Jurkat, Clone E6-1 (cell line): ENCODE measurements around the gene CCL13.

Source experiments
- DNase-seq: peaks from one replicate; pipeline ENCODE4 v3.0.0-alpha.2; 2011; ENCODE audit warnings: low read depth, low spot score
- H3K4me3 ChIP-seq: 2 replicates; pipeline ENCODE4 v1.5.1; 2011; ENCODE audit warnings: mild to moderate bottlenecking, low read length, control low read depth, moderate library complexity

The CCL13 gene

DNA sequence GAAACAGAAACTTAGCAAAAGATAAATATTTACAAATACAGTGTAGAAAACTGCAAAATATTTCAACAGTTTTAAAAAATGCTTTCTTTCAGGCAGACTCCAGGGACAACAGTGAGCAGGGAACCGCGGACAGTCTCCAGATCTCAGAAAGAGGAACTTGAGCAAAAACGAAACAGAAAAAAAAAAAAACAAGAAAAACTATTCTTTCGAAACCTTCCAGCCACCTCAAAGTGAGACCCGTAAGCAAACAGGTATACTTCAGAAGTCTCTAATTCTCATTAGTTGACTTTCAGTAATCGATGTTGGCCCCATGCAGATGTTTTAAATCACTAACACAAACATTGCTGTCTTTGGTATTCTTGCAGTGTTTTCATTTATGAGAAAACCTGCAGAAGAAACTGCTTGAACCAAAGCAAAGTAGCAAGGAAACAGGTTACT, 22.4 kb downstream of the CCL13 start:
- no peak overlapping the region for H3K4me3 ChIP-seq
- DNase-seq = no peak

DNA sequence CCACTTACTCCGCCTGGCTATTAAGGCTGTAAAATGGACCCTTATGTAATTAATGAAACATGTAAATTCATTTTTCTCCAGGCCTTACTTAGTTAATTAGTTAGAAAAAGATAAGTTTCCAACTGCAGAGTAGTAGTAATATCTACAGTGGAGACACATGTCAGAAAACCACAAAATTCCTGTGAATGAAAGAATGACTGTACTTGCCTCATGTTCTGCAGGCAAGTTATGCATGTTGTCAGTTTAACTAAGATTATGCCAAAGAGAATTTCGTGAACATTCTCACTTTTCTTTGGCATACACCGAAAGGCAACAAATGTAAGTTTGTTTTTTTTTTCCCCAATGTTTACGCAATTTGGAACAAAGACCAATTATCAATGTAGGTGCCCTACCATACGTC, 23.6 kb downstream of the CCL13 start:
- H3K4me3 ChIP-seq = no peak overlapping the region
- DNase-seq = no peak

DNA sequence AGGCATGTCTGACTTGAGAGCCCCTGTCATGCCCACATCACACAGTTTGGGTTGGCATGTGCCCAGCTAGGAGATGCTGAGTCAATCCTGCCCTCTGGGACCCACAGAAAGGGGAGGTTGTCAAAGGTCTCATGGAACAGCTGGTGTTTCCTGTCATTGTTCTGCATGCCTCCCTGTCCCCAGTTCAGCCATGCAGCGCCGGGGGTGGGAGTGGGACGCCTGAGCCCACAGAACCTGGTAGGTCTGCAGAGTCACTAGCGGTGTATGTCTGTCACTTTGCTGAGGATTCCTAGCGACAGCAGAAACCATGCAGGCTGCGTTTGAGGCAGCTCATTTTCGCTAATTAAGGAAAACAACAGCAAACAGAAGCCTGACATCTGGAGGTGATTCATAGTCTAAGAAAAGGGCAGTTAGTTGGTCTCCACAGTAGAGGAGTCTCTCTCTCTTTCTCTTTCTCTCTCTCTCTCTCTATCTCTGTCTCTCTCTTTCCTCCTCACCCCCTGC, 26.4 kb downstream of the CCL13 start:
- peak overlapping the region; percentile 15; the same call in 1 of the 2 replicates for H3K4me3 ChIP-seq
- peak; percentile 90 for DNase-seq

DNA sequence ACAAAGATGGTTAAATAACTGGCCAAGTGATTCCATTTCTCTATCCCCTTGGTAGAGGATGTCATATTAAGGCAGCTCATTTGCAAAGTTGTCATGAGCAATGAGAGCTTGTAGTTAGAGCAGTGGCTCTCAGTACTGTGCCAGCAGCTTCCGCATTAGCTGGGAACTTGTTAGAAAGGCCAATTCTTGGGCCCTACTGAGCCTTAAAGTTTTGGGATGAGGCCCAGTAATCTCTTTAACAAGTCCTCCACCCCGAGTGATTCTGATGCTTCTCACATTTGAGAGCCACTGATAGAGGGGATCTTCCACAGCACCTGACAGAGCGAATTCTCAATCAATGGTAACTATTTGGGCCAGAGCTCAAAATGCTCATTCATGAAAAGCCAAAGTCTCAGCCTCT, 26.9 kb downstream of the CCL13 start:
- DNase-seq = no peak
- H3K4me3 ChIP-seq = no peak overlapping the region

DNA sequence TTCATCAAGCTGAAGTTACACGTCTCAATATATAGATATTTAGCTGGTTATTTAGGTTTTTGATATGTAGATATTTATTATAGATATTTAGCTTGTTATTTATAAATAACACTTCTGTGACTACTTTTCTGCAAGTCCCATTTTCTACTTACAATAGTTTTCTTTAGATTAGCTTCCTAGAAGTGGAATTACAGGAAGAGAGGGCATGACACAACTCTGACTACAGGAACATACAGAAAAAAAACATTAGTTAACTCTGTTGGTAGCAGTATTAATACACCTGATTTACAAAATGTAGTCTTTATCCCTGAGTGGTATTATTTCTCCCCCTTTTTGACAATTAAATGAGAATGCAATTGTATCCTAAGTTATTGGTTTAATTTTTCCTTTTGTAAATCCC, 28.0 kb downstream of the CCL13 start:
- H3K4me3 ChIP-seq = no peak overlapping the region
- DNase-seq = no peak

DNA sequence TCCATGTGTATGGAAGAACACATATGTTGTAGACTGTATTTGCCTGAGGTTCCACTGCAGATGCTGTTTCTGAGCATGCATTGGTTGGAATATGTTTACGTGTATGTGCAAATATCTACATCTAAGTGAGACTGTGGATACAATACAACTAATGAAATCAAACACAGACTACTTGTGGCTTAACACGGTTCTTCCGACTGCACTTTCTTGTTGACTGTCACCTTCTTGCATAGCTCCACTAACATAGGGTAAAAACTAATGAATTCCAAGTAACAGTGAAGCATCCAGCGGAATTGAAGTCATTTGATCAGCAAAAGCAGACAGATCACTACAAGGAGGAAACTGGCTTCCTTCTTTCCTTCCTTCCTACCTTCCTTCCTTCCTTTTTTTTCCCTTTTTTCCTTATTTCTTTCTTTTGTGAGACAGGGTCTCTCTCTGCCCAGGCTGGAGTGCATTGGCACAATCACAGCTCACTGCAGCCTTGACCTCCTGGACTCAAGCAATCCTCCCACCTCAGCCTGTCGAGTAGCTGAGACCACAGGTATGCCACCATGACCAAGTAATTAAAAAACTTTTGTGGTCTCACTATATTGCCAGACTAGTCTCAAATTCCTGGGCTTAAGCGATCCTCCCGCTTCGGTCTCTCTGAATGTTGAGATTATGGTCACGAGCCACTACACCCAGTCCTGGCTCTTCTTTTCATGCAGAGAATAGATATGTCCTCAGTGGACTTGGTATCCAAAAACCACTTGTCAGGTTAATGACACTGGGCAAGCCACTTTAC, 28.7 kb downstream of the CCL13 start:
- H3K4me3 ChIP-seq = no peak overlapping the region
- no peak for DNase-seq

DNA sequence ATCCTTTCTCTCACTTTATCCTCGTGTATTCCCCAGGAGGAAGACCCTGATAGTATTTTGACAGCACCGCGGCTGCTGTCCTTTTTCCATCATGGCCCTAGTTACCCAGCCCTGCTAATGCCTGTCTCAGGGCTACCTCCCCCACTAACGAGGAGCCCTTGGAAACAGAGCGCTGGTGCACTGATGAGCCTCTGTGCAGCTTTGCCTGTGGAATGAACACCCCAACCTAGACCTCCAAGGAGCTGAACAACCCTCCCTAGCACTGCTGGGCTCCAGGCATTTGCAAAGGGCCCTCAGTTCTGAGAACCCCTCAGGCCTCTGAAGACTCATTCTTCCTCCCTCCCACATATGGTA, 30.0 kb downstream of the CCL13 start:
- no peak for DNase-seq
- H3K4me3 ChIP-seq = no peak overlapping the region

DNA sequence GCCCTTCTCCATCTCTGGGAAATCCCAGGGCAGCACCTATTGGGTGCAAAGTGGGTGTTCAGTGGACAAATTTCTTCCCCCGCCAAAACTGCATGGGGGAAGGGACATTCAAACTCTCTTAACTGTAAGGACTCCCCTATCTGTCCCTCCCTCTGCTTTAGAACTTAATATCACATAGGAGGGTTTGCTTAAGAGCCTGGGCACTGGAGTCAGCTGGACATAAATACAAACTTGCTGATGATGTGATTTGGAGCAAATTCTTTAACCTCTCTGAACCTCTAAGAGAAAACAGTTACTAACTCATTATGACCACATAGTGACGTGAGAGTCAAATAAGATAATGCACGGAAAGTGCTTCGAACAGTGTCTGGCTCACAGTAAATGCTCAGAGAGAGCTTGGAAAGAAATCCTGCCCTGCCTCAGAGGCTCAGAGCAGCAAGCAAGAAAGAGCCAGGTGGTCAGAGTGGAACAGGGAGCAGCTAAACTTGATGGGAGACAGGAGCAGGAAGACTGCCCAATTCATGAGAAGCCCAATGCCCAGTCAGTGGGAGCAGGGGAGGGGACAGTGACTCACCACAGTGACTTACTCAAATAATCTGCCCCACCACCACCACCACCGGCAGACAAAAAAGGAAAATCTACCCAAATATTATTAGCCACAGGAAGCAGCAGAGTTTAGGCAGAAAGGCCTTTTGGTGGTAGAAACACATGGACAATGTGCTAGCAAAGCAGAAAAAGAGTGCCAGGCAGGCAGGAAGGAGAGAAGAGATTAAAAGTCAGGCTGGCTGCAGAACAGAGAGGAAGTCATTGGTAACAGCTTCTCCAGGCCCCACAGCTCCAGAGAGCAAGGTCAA, 30.6 kb downstream of the CCL13 start:
- H3K4me3 ChIP-seq = no peak overlapping the region
- peak; percentile 58 for DNase-seq

DNA sequence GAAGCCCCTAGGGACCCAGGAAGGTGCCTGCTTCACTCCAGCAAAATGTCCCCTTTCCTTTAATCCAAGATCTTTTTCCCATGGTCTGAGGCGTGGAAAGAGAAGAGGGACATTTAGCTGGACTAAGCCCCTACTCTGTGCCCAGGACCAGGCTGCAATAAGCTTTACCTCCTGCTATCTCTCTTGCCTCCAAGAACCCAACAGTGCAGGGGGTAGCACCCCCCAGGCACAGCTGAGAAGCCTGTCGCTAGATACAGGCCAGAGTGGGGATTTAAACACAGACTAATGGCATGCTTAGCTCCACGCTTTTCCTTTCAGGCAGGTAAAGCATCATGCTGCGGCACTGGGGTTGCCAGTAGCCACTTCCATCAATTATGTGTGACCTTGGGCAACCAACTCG, 31.3 kb downstream of the CCL13 start:
- no peak for DNase-seq
- no peak overlapping the region for H3K4me3 ChIP-seq

DNA sequence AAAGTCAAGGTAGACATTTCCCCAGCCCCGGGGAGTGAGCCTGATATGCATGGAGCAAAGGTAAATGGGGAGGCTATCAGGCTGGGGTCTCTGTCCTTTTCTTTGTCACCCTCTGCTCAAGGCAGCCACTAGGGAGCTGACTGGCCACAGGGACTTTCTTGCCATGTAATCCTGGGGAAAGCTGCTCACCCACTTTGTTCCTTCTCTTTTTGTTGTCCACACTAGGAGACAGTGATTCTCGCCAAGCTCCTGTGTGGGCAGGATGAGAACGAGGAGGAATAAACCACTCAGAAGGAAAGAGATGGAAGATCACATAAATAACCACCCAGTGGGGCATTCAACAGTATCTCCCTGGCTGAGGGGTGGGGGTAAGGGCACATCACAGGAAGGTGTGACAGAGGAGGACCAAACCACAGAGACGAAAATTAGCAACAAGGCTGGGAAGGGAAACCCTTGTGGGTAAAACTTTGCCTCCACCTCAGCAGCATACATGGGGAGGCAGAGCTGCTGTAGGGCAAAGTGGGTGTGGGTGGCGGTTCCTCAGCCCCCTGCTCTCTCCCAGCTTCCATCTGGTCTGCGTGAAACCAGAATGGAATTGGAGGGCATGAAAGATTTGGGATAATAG, 33.0 kb downstream of the CCL13 start:
- peak overlapping the region; percentile 13 for H3K4me3 ChIP-seq
- peak; percentile 78 for DNase-seq

DNA sequence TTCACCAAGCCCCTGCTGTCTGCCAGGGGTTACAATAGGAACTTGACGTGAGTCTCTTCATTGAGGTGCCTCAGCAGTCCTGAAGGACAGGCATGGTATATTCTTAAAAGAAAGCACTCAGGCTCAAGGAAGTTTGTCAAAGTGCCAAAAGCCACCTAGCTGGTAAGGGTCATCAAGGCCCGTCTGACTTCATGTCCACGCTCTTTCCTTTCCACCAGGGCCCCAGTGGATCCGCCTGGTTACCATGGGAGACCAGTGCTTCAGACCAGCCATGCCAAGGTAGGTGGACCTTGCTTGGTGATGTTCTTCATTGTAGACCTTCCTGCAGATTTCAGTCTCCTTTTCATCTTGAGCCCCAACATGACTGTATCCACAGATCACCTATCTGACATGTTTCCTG, 34.4 kb downstream of the CCL13 start:
- no peak overlapping the region for H3K4me3 ChIP-seq
- no peak for DNase-seq

DNA sequence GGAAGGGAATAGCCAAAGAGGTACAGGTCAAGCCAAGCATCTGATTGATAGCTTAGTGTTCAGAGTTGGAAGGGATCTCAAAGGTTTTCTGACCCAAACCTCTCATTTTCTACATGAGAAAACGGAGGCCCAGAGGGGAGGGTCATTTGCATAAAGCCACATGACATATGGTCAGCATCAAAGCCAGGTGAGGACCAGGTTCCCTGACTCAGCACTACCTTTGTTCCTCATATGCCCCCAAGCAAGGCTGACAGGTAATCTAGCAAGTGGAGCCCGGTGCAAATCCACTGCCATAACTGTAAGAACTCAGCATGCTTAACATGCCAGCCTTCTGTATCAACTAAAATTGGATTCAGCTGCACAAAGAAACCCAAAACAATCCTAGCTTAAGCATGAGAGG, 35.0 kb downstream of the CCL13 start:
- H3K4me3 ChIP-seq = no peak overlapping the region
- no peak for DNase-seq

DNA sequence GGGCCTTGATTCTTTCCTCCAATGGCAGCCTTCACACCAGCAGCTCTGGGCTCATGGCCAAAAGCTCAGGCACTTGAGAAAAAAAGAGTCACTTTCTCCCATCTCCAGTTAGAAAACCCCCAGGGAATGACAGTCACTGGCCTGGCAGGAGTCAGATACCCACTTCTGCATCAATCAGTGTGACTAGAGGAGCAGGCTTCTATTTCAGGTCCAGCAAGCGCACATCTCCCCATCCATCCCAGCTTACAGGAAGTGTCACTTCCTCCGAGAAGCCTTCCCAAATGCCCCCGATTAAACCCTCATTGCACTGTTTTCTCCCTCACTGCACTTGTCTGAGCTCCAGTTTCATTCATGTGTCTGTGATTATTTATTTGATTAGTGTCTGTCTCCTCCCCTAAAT, 37.1 kb downstream of the CCL13 start:
- no peak for DNase-seq

DNA sequence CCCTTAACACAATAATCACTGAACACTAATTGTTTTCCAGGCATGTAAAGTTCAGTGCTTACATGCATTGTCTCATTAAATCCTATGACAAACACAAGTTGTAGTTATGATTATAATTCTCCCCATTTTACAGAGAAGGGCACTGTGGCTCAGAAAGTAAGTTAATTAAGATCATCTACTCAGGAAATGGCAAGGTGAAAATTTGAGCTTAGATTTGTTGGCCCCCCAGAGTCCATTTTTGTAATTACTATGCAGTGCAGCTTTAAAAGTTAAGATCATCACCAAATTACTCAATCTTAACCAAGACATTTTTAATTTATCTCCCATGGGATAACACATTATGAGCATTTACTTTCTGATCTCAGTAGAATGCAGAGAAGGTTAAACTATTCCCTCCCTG, 41.0 kb downstream of the CCL13 start:
- DNase-seq = peak; percentile 40
- no peak overlapping the region for H3K4me3 ChIP-seq

More for the DNA sequence above, 37.1 kb downstream of the CCL13 start:
- H3K4me3 ChIP-seq = no peak overlapping the region

DNA sequence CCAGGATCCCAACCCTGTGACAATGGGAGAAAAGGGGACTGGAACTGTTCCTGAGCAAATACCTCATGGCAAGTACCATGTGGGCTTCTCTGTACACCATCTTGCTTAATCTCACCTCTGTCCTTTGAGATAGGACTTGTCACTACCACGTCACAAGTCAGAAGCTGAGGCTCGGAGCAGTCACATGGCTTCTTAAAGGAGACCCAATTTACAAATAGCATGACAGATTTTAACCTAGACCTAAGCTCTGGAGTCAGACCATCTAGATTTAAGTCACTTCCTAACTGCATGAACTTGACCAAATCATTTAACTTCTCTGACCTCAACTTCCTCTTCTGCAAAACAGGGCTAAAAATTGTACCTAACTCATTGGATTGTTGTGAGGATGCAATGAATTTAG, 42.7 kb downstream of the CCL13 start:
- no peak overlapping the region for H3K4me3 ChIP-seq
- no peak for DNase-seq

DNA sequence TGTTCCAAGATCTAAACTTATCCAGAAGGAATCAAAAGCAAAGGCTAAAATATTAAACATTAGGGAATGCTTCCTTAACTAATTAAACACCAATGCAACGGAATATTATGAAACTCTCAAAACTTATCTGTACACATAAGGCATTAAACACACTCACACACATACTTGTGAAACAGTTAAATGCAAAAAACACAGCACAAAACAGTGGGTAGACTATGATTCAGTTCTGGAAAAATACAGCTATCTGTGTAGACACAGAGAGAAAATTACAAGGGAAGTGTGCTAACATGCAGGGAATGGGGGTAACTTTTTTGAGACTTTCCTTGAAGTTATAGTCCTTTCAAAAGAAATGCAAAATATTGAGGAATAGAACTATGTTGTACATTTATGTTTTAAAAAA, 43.4 kb downstream of the CCL13 start:
- no peak overlapping the region for H3K4me3 ChIP-seq

DNA sequence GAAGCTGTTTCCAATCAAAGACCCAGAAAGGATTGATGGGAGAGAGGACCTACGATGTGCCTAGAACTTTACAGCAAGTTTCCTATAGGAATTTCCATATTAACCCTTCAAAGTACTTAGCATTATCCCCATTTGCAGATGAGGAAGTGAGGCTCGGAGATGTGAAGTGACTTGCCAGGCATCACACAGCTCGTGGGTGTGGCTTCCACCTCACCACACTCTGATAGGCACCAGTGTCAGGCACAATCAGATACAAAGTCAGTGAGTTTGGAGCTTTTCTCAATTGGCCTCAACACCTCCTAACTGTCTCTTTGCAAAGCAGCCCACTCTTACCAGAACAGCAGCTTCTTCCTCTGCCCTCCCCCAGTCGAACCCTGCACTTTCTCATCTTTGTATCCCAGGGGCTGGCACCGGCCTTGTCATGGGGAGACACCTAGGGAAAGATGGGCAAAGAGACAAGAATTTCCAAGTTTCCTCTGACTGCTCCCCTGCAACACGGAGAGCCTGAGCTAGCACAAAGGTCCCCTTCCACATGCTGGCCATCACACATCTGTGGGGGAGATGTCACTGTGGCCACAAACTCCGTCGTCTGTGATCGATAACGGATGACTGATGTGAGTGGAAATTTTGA, 44.1 kb downstream of the CCL13 start:
- no peak for DNase-seq
- no peak overlapping the region for H3K4me3 ChIP-seq

More for the DNA sequence above, 43.4 kb downstream of the CCL13 start:
- DNase-seq = no peak

DNA sequence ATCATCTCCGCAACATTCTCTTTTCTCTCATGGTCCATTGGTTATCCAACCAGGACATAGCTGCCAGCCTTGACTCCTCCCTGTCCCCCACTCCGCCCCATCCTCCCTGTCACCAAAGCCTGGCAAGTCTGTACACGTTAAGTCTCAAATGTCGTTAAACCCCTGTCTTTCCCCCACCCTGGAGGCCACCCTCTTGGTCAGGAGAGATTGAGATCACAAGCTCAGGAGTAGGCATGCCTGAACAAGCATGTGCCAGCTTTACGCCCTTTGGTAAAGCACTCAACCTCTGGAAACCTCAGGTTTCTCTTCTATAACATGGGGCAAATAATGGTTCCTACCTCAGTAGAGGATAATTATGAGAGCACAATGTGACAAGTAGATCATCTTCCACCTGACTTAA, 44.9 kb downstream of the CCL13 start:
- DNase-seq = no peak
- H3K4me3 ChIP-seq = no peak overlapping the region

DNA sequence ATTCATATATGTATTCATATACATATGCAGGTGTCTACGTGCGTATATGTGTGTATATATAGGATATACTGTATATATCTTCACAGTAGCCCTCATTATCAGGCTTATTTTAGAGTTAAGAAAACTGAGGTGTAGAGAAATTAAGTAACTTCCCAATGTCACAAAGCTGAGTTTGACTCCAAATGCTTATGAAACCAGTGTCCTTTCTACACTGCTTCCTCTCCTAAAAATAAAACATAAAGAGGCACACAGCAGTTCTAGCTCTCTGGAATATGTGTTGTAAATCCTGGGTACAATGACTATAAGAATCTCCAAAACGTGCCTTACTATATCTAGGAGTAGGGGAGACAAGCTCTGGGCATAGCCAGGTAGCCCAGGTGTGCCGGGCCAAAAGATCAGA, 46.7 kb downstream of the CCL13 start:
- DNase-seq = no peak
- no peak overlapping the region for H3K4me3 ChIP-seq
